GM12878 (cell line): ENCODE results near the gene PRKG1. TPM values are rescaled to one million over a fixed set of nuclear protein-coding genes. Genes with fewer than 3 reads are reported as not detected.
"Not testable (repeated sequence)": the region's sequence is repeated elsewhere in the genome, so short reads cannot be mapped to it uniquely, and the experiment has no call there.

ENCODE experiments used
- ATAC-seq: fragments of 200-7000 bp; cut with Tn5 transposase; 3 replicates; pipeline ENCODE4 v1.9.1; 2020; ENCODE audit warnings: mild to moderate bottlenecking, moderate library complexity
- BruUV-seq: library from RNA; stranded (reverse); fragments of 400-500 nt; replicated peaks from 2 replicates; lab custom pipeline; 2021; lab: Mats Ljungman, UMichigan
- CTCF ChIA-PET: fragments of 300-600 bp; sonication (Branson Sonifier 250); formaldehyde crosslinking; extraction: SDS; loops from one replicate; lab custom pipeline; 2021; ENCODE audit warnings: inconsistent platforms; lab: Yijun Ruan, JAX
- POLR2A ChIA-PET: fragments of 350-600 bp; formaldehyde crosslinking; extraction: SDS; loops from one replicate; lab custom pipeline; 2021; ENCODE audit warnings: inconsistent platforms; lab: Charles Lee
- RAD21 ChIA-PET: fragments of 300-600 bp; sonication (Branson Sonifier 250); formaldehyde crosslinking; loops from one replicate; lab custom pipeline; 2023; ENCODE audit warnings: antibody characterized with exemption; ENCODE audit not compliant: unreplicated experiment; lab: Charles Lee
- SMC1A ChIA-PET: fragments of 300-600 bp; sonication (Branson Sonifier 250); formaldehyde crosslinking; loops from one replicate; lab custom pipeline; 2023; ENCODE audit not compliant: unreplicated experiment, uncharacterized antibody; lab: Charles Lee
- DNase-seq: peaks from one replicate; pipeline ENCODE4 v3.0.0-alpha.2; 2011; ENCODE audit warnings: low read depth, low spot score
- FAIRE-seq: peaks from 3 replicates; lab custom pipeline; 2011; peaks lifted over from hg19 to GRCh38; lab: Jason Lieb, UNC
- H2AFZ ChIP-seq: 2 replicates; pipeline ENCODE4 v1.6.0; 2011; ENCODE audit warnings: low read depth, low read length, control low read depth; ENCODE audit not compliant: control insufficient read depth
- H3K27ac ChIP-seq: 2 replicates; pipeline ENCODE4 v1.5.1; 2011; ENCODE audit warnings: control low read depth; ENCODE audit not compliant: control insufficient read depth, insufficient read depth
- H3K27me3 ChIP-seq, 2 experiments: replicated peaks in 1 of 2; 2 replicates each; pipeline versions ENCODE4 v1.6.0 to v1.6.1; 2011; ENCODE audit warnings: low read length in 1 of 2; ENCODE audit not compliant: control insufficient read depth in 2 of 2, insufficient read depth in 2 of 2
- H3K36me3 ChIP-seq, 2 experiments: 2 replicates each; pipeline ENCODE4 v1.5.1; 2011; ENCODE audit warnings: low read length in 1 of 2; ENCODE audit not compliant: control insufficient read depth in 2 of 2, insufficient read depth in 2 of 2
- H3K4me1 ChIP-seq: 2 replicates; pipeline ENCODE4 v1.6.1; 2011; ENCODE audit warnings: mild to moderate bottlenecking, low read length, moderate library complexity, mixed read lengths; ENCODE audit not compliant: control insufficient read depth, insufficient read depth
- H3K4me2 ChIP-seq: 2 replicates; pipeline ENCODE4 v1.6.0; 2011; ENCODE audit warnings: control low read depth; ENCODE audit not compliant: control insufficient read depth, insufficient read depth
- H3K4me3 ChIP-seq: fragments of 200-600 bp; sonication (generic); 2 replicates; pipeline ENCODE4 v1.5.1; 2016
- H3K79me2 ChIP-seq: 2 replicates; pipeline ENCODE4 v1.6.0; 2011; ENCODE audit warnings: low read length; ENCODE audit not compliant: control insufficient read depth, insufficient read depth
- H3K9ac ChIP-seq: 2 replicates; pipeline ENCODE4 v1.8.0; 2011; ENCODE audit warnings: low read length, control low read depth, mixed read lengths; ENCODE audit not compliant: control insufficient read depth, insufficient read depth
- H3K9me3 ChIP-seq: replicated peaks from 3 replicates; pipeline ENCODE4 v1.5.1; 2011; ENCODE audit warnings: mild to moderate bottlenecking, low read length; ENCODE audit not compliant: control insufficient read depth, insufficient read depth
- H4K20me1 ChIP-seq: 2 replicates; pipeline ENCODE4 v1.6.0; 2011; ENCODE audit not compliant: control insufficient read depth, insufficient read depth
- E2F4 ChIP-seq: IDR thresholded peaks from 2 replicates; pipeline ENCODE4 v1.6.1; 2012; ENCODE audit warnings: low read depth, low read length, improper control_type of control experiment
- JUND ChIP-seq: IDR thresholded peaks from 2 replicates; pipeline ENCODE4 v1.6.1; 2012; ENCODE audit warnings: low read depth, mild to moderate bottlenecking, low read length, improper control_type of control experiment, moderate library complexity
- WGBS: methylation state at CpG from one replicate; pipeline ENCODE4 v1.1.6; 2016; ENCODE audit warnings: low lambda C conversion rate; ENCODE audit not compliant: insufficient replicate concordance, insufficient coverage; ENCODE audit errors: missing lambda C conversion rate; 5-methylcytosine and 5-hydroxymethylcytosine counted together
- in situ Hi-C: fragments of 300-500 bp; cut with MboI; formaldehyde crosslinking; loops from 9 replicates; pipeline ENCODE4 v1.14.3; 2018; ENCODE audit warnings: mixed read lengths
- intact Hi-C: fragments of 100-400 bp; cut with micrococcal nuclease; formaldehyde crosslinking; loops from one replicate; pipeline ENCODE4 v1.14.2; 2022; ENCODE audit not compliant: unreplicated experiment
- polyA plus RNA-seq, 11 experiments: library from polyadenylated mRNA; depleted of rRNA in 4 of 11; unstranded in 6 of 11; stranded (reverse) in 5 of 11; fragments of >200 nt; fragmentation: Nextera tagmentation in 4 of 11; fragmentation: Illumina TruSeq in 1 of 11; extraction: Ambion mirVana in 4 of 11; extraction: Trizol in 1 of 11; gene quantifications; 1 replicate in 1 of 11; 2 replicates in 10 of 11; pipeline versions ENCODE4 v1.2.1 to v1.2.3, GENCODE V29; 2011 to 2016; ENCODE audit warnings: inconsistent platforms in 2 of 11, missing spikeins in 2 of 11, low read depth in 1 of 11
- total RNA-seq, 4 experiments: library from RNA; depleted of rRNA in 3 of 4; stranded (reverse); fragments of >200 nt in 3 of 4; fragmentation: Illumina TruSeq in 1 of 4; extraction: Trizol in 1 of 4; gene quantifications; 2 replicates each; pipeline versions ENCODE4 v1.2.1 to v1.2.3, GENCODE V29; 2013 to 2021

Gene PRKG1
- total and polyA plus RNA-seq, 10 of the 15 experiments (the other 5 are each of a cell fraction or from before 2014, with no cell fraction given): 0.04 to 0.05 TPM; not detected in 8

GRCh38 chr10:52032681-52033629 is 958.7 kb downstream of the PRKG1 start (continued):
- TF ChIP-seq JUND: no peak
- no peak for TF ChIP-seq E2F4

- intact Hi-C loops, SMC1A ChIA-PET, RAD21 ChIA-PET, in situ Hi-C loops, H3K4me2 ChIP-seq, H3K4me3 ChIP-seq, H2AFZ ChIP-seq, H3K9ac ChIP-seq, DNase-seq, H3K27me3 ChIP-seq, FAIRE-seq, BruUV-seq, H3K9me3 ChIP-seq, H3K36me3 ChIP-seq, H3K4me1 ChIP-seq, CTCF ChIA-PET, POLR2A ChIA-PET, H3K27ac ChIP-seq, ATAC-seq, H3K79me2 ChIP-seq, H4K20me1 ChIP-seq: not testable (repeated sequence)
- WGBS: 35% methylated on average over 10 of the region's 15 CpGs
Observed at GRCh38 chr10:52039002-52039793, 964.9 kb downstream of the PRKG1 start.
